BJ (cell line): ENCODE results near the gene DPYSL3. TPM values are rescaled to one million over a fixed set of nuclear protein-coding genes. Genes with fewer than 3 reads are reported as not detected.

Experiments
- CTCF ChIA-PET: fragments of 350-600 bp; formaldehyde crosslinking; extraction: SDS; loops from one replicate; lab custom pipeline; 2021; ENCODE audit warnings: antibody characterized with exemption, inconsistent platforms; lab: Yijun Ruan, JAX
- POLR2A ChIA-PET: fragments of 300-600 bp; sonication (Branson Sonifier 250); formaldehyde crosslinking; extraction: SDS; loops from one replicate; lab custom pipeline; 2021; ENCODE audit warnings: antibody characterized with exemption; lab: Charles Lee
- DNase-seq: peaks from one replicate; pipeline ENCODE4 v3.0.0-alpha.2; 2011; ENCODE audit warnings: low read depth
- H3K27me3 ChIP-seq: 2 replicates; pipeline ENCODE4 v1.6.0; 2011; ENCODE audit warnings: low read length; ENCODE audit not compliant: control insufficient read depth, insufficient read depth
- H3K36me3 ChIP-seq: 2 replicates; pipeline ENCODE4 v1.5.1; 2011; ENCODE audit warnings: low read length; ENCODE audit not compliant: control insufficient read depth, insufficient read depth
- H3K4me3 ChIP-seq: 2 replicates; pipeline ENCODE4 v1.5.1; 2011; ENCODE audit warnings: low read depth, mild to moderate bottlenecking, control low read depth, low read length
- polyA plus RNA-seq: library from polyadenylated mRNA; depleted of rRNA; stranded (reverse); fragments of >200 nt; gene quantifications from 2 replicates; pipeline ENCODE4 v1.2.3, GENCODE V29; 2011
- TF ChIP-seq, protein P1 (sequence below): IDR thresholded peaks from 2 replicates; pipeline ENCODE4 v1.5.1; 2011; ENCODE audit warnings: low read depth, mild to moderate bottlenecking, control low read depth, inconsistent platforms, low read length, moderate library complexity; ENCODE audit not compliant: insufficient read depth

DPYSL3 gene
- polyA plus RNA-seq, 1 experiment = 49.6 TPM

DNA sequence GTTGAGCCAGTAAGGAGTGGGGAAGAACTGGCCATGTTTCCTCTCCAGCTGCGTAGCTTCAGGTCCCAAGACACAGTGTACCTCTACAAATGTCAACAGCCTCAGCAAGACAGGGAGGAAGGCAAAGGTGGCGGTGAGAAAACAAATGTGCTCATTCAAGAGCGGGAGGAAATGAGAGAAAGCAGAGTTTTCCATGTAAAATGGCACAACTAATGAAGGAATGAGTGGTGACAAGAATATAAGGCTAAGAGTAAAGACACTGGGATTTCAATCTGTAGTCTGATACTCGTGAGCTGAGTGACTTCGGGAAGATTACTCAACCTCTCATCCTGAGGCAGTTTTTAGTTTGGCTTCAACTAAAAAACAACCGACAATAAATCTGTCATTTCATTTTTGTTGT, 67.6 kb downstream of the DPYSL3 start:
- H3K4me3 ChIP-seq = no peak overlapping the region
- no peaks in the 10 kb centered on the region for H3K36me3 ChIP-seq
- CTCF ChIA-PET = no interaction called here
- POLR2A ChIA-PET = no interaction called here
- no peak for DNase-seq
- no peaks in the 10 kb centered on the region for H3K27me3 ChIP-seq
- TF ChIP-seq, protein P1, sequence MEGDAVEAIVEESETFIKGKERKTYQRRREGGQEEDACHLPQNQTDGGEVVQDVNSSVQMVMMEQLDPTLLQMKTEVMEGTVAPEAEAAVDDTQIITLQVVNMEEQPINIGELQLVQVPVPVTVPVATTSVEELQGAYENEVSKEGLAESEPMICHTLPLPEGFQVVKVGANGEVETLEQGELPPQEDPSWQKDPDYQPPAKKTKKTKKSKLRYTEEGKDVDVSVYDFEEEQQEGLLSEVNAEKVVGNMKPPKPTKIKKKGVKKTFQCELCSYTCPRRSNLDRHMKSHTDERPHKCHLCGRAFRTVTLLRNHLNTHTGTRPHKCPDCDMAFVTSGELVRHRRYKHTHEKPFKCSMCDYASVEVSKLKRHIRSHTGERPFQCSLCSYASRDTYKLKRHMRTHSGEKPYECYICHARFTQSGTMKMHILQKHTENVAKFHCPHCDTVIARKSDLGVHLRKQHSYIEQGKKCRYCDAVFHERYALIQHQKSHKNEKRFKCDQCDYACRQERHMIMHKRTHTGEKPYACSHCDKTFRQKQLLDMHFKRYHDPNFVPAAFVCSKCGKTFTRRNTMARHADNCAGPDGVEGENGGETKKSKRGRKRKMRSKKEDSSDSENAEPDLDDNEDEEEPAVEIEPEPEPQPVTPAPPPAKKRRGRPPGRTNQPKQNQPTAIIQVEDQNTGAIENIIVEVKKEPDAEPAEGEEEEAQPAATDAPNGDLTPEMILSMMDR = no peak

DNA sequence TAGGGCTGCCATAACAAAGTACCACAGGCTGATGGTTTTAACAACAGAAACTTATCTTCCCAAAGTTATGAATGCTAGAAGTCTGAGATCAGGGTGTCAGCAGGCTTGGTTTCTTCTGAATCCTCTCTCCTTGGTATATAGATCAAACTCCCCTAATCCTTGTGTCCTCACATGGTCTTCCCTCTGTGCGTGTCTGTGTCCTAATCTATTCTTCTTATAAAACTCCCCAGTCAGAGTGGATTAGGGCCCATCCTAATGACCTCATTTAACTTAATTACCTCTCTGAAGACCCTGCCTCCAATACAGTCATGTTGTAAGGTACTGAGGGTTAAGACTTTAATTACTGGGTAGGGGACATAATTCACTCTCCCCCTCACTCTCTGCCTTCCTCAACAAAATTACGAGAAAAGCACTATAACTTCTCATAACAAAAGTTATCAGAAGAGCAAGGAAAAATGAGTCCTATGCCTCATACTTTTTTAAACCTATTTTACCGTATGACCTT, 68.6 kb downstream of the DPYSL3 start:
- Histone ChIP-seq H3K4me3 (no peak overlapping the region), H3K36me3 (no peaks in the 10 kb centered on the region), H3K27me3 (no peaks in the 10 kb centered on the region)
- TF ChIP-seq, protein P1 = no peak
- no peak for DNase-seq
- CTCF ChIA-PET = no interaction called here
- POLR2A ChIA-PET = no interaction called here

DNA sequence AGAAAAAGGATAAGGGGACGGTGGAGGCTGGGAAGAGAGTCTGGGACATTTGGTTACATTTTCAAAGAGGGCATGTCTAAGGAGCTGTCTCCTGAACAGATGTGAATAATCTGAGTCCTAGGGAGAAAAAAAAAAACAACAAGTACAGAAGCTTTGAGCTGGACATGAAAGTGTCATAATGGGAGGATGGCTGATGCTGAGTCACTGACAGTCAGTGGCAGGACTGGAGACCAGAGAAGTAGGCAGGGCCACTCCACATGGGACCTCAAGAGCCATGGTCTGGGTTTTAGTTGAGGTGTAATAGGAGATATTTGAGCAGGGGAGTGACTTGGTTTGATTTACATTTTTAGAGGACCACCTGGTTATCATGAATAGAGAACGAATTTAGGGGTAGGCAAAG, 70.6 kb downstream of the DPYSL3 start:
- Histone ChIP-seq H3K4me3 (no peak overlapping the region), H3K36me3 (no peaks in the 10 kb centered on the region), H3K27me3 (no peaks in the 10 kb centered on the region)
- POLR2A ChIA-PET = no interaction called here
- CTCF ChIA-PET = no interaction called here
- no peak for DNase-seq
- TF ChIP-seq, protein P1 = no peak

DNA sequence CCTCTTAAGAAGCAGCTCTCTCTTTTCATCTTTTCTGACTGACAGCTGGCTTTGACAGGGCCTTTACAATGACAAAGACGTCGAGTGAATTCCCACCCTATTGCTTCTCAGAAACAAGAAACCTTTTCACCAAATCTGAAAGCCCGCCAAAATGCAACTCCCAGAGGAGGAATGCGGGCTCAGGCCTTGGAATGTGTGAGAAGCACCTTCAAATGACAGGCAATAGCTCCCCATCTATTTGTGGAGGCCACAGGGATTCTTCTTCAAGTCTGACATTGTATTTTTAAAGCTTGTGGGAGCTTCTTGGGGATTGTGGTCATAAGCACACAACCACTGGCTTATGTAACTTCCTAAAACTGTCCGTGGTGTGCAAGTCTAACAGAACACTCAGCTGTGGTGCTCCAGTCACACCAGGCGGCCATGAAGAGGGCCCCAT, 72.7 kb downstream of the DPYSL3 start:
- H3K27me3 ChIP-seq = no peaks in the 10 kb centered on the region
- TF ChIP-seq, protein P1 = no peak
- DNase-seq = no peak
- H3K36me3 ChIP-seq = no peaks in the 10 kb centered on the region
- ChIA-PET CTCF (no interaction called here), POLR2A (no interaction called here)
- no peak overlapping the region for H3K4me3 ChIP-seq

DNA sequence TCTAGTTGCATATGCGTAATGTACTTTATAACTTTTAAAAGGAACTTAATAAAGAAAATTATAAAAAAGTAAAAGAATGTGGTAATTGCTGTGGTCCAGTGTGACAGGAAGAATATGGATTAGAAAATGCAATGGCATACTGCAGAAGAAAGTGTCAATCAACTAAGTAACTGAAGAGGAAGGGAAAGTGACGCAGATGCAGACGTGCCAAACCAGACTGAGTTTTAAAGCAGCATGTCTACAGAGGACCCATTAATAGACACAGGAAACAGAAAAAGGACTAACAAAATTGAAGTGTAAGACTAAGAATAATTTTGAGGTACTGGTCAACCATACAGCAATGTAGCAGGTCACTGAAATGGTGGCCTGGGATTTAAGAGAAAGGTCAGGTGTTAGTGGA, 73.3 kb downstream of the DPYSL3 start:
- DNase-seq = no peak
- no peaks in the 10 kb centered on the region for H3K36me3 ChIP-seq
- ChIA-PET POLR2A (no interaction called here), CTCF (interaction anchor here (1.2 to 1.6 kb wide), 2 partner anchors 10 to 140 kb away, joined by 3 to 4 read pairs; no protein-coding TSS in a partner anchor)
- TF ChIP-seq, protein P1 = no peak
- no peak overlapping the region for H3K4me3 ChIP-seq
- H3K27me3 ChIP-seq = no peaks in the 10 kb centered on the region
